K562 (cell line): ENCODE measurements around the gene BGN. TPM values are rescaled to one million over a fixed set of nuclear protein-coding genes. Genes with fewer than 3 reads are reported as not detected.
A peak's percentile ranks its signal among the peaks of the same experiment; 100 is the strongest.

Experiments used
- ATAC-seq: fragments of 200-7000 bp; cut with Tn5 transposase; 3 replicates; pipeline ENCODE4 v1.9.1; 2020; ENCODE audit warnings: moderate library complexity
- BruUV-seq: library from RNA; stranded (reverse); fragments of 400-500 nt; replicated peaks from 2 replicates; lab custom pipeline; 2021; lab: Mats Ljungman, UMichigan
- CTCF ChIA-PET: fragments of 300-600 bp; formaldehyde crosslinking; extraction: SDS; loops from one replicate; lab custom pipeline; 2021; ENCODE audit warnings: low intra/inter-chr PET ratio; lab: Yijun Ruan, JAX
- POLR2A ChIA-PET: fragments of 300-600, 350-650 bp; sonication (Branson Sonifier 250); formaldehyde crosslinking; extraction: SDS; loops from one replicate; lab custom pipeline; 2021; ENCODE audit warnings: antibody characterized with exemption, inconsistent platforms; lab: Yijun Ruan, JAX
- DNase-seq, 4 experiments: peaks; one replicate each; pipeline versions ENCODE4 v3.0.0 to v3.0.0-alpha.2; 2011 to 2018; ENCODE audit warnings: low spot score in 3 of 4, mixed read lengths in 3 of 4; ENCODE audit errors: extremely low read depth in 1 of 4
- FAIRE-seq: peaks from 2 replicates; lab custom pipeline; 2011; peaks lifted over from hg19 to GRCh38; lab: Jason Lieb, UNC
- H2AFZ ChIP-seq: 2 replicates; pipeline ENCODE4 v1.6.0; 2011; ENCODE audit warnings: low read depth, low read length, control low read depth, inconsistent platforms
- H3K27ac ChIP-seq: fragments of 200-600 bp; 3 replicates; pipeline ENCODE4 v1.8.0; 2011; ENCODE audit warnings: low read depth, mild to moderate bottlenecking, control low read depth, inconsistent platforms, low read length, moderate library complexity, mixed read lengths; ENCODE audit errors: extremely low read depth
- H3K27me3 ChIP-seq, 2 experiments: fragments of 300-600 bp in 1 of 2; 2 replicates in 1 of 2; 3 replicates in 1 of 2; pipeline versions ENCODE4 v1.6.0 to v1.8.0; 2011; ENCODE audit warnings: inconsistent platforms in 2 of 2, low read length in 2 of 2, mild to moderate bottlenecking in 1 of 2, mixed read lengths in 1 of 2, moderate library complexity in 1 of 2; ENCODE audit not compliant: control insufficient read depth in 2 of 2, insufficient read depth in 2 of 2
- H3K36me3 ChIP-seq: fragments of 300-600 bp; 3 replicates; pipeline ENCODE4 v1.8.0; 2011; ENCODE audit warnings: mild to moderate bottlenecking, low read length, inconsistent platforms; ENCODE audit not compliant: control insufficient read depth, insufficient read depth
- H3K4me1 ChIP-seq, 2 experiments: fragments of 200-600 bp in 1 of 2; replicated peaks in 1 of 2; 2 replicates in 1 of 2; 3 replicates in 1 of 2; pipeline versions ENCODE4 v1.5.1 to v1.8.0; 2011; ENCODE audit warnings: inconsistent platforms in 2 of 2, low read length in 2 of 2, mild to moderate bottlenecking in 1 of 2, mixed read lengths in 1 of 2, moderate library complexity in 1 of 2; ENCODE audit not compliant: control insufficient read depth in 2 of 2, insufficient read depth in 2 of 2
- H3K4me2 ChIP-seq: 2 replicates; pipeline ENCODE4 v1.6.1; 2011; ENCODE audit warnings: low read length, control low read depth, inconsistent platforms, mixed read lengths; ENCODE audit not compliant: insufficient read depth
- H3K4me3 ChIP-seq: fragments of 200-600 bp; sonication (generic), shearing (Covaris generic); 2 replicates; pipeline ENCODE4 v1.5.1; 2016; ENCODE audit warnings: control low read depth, inconsistent platforms
- H3K79me2 ChIP-seq: fragments of 200-600 bp; 3 replicates; pipeline ENCODE4 v1.8.0; 2011; ENCODE audit warnings: low read length, inconsistent platforms; ENCODE audit not compliant: control insufficient read depth, insufficient read depth
- H3K9ac ChIP-seq, 2 experiments: 2 replicates each; pipeline versions ENCODE4 v1.6.0 to v1.6.1; 2011; ENCODE audit warnings: low read depth in 2 of 2, low read length in 2 of 2, control low read depth in 1 of 2, inconsistent platforms in 1 of 2, mild to moderate bottlenecking in 1 of 2, mixed read lengths in 1 of 2; ENCODE audit not compliant: insufficient read depth in 1 of 2
- H3K9me1 ChIP-seq: one replicate; pipeline ENCODE4 v1.6.0; 2011; ENCODE audit warnings: inconsistent platforms, mild to moderate bottlenecking, low read length, moderate library complexity; ENCODE audit not compliant: control insufficient read depth, insufficient read depth
- H3K9me3 ChIP-seq: replicated peaks from 2 replicates; pipeline ENCODE4 v1.5.1; 2011; ENCODE audit warnings: low read depth, low read length, inconsistent platforms; ENCODE audit not compliant: control insufficient read depth, insufficient read depth
- H4K20me1 ChIP-seq: replicated peaks from 2 replicates; pipeline ENCODE4 v1.6.1; 2011; ENCODE audit warnings: low read length, inconsistent platforms, mixed read lengths; ENCODE audit not compliant: control insufficient read depth, insufficient read depth
- GABPA ChIP-seq: fragments of 200-800 bp; sonication (Bioruptor generic); conservative IDR thresholded peaks from 2 replicates; pipeline ENCODE4 v1.6.1; 2016; ENCODE audit warnings: low read depth, missing genetic modification characterization, missing compliant biosample characterization
- GABPB1 ChIP-seq: sonication (generic); formaldehyde crosslinking; IDR thresholded peaks from 2 replicates; pipeline ENCODE4 v1.8.0; 2022; ENCODE audit warnings: mild to moderate bottlenecking, missing genetic modification reagents
- JUN ChIP-seq, 2 experiments: sonication (generic) in 1 of 2; formaldehyde crosslinking in 1 of 2; IDR thresholded peaks; 2 replicates each; pipeline versions ENCODE4 v1.6.1 to v1.8.0; 2012 to 2022; ENCODE audit warnings: borderline replicate concordance in 2 of 2, mild to moderate bottlenecking in 2 of 2, improper control_type of control experiment in 1 of 2, low read depth in 1 of 2, low read length in 1 of 2, missing genetic modification reagents in 1 of 2
- LCOR ChIP-seq: sonication (generic); formaldehyde crosslinking; IDR thresholded peaks from 2 replicates; pipeline ENCODE4 v1.8.0; 2022; ENCODE audit warnings: mild to moderate bottlenecking, missing genetic modification reagents
- NELFE ChIP-seq: IDR thresholded peaks from 2 replicates; pipeline ENCODE4 v1.6.1; 2011; ENCODE audit warnings: mild to moderate bottlenecking; ENCODE audit not compliant: insufficient read depth, insufficient read length
- RBM14 ChIP-seq: fragments of 200-400 bp; formaldehyde crosslinking; IDR thresholded peaks from 2 replicates; pipeline ENCODE4 v1.6.1; 2018; ENCODE audit warnings: low read depth, mild to moderate bottlenecking, low read length, moderate library complexity, borderline replicate concordance; ENCODE audit not compliant: insufficient read depth
- RUNX1 ChIP-seq: sonication (generic); IDR thresholded peaks from 2 replicates; pipeline ENCODE4 v1.6.1; 2016; ENCODE audit warnings: antibody characterized with exemption, low read depth
- SMAD3 ChIP-seq: fragments of 450-650 bp; formaldehyde crosslinking; conservative IDR thresholded peaks from 2 replicates; pipeline ENCODE4 v1.4.0; 2020; ENCODE audit warnings: mild to moderate bottlenecking
- ZBTB8A ChIP-seq: fragments of 450-650 bp; IDR thresholded peaks from 2 replicates; pipeline ENCODE4 v1.6.1; 2018; ENCODE audit warnings: mild to moderate bottlenecking, moderate library complexity; ENCODE audit not compliant: partially characterized antibody
- ZC3H11A ChIP-seq: IDR thresholded peaks from 2 replicates; pipeline ENCODE4 v1.6.1; 2012; ENCODE audit warnings: low read depth, low read length, improper control_type of control experiment
- WGBS: fragments of 100-300 bp; shearing (Covaris generic); methylation state at CpG from one replicate; pipeline ENCODE4 v1.1.6; 2016; ENCODE audit warnings: low coverage, mixed read lengths; ENCODE audit not compliant: insufficient coverage; ENCODE audit errors: missing lambda C conversion rate; 5-methylcytosine and 5-hydroxymethylcytosine counted together
- in situ Hi-C: fragments of 300-500 bp; cut with MboI; formaldehyde crosslinking; loops from 4 replicates; pipeline ENCODE4 v1.15.0; 2018; ENCODE audit warnings: inconsistent platforms, mixed read lengths
- intact Hi-C: fragments of 100-400 bp; cut with micrococcal nuclease; formaldehyde crosslinking; loops from 2 replicates; pipeline ENCODE4 v1.14.2; 2022
- polyA plus RNA-seq, 8 experiments: library from polyadenylated mRNA; depleted of rRNA in 4 of 8; stranded (reverse) in 5 of 8; unstranded in 3 of 8; fragments of >200 nt; fragmentation: Nextera tagmentation in 2 of 8; fragmentation: Illumina TruSeq in 1 of 8; extraction: Ambion mirVana in 2 of 8; extraction: Trizol in 1 of 8; gene quantifications; 2 replicates each; pipeline versions ENCODE4 v1.2.1 to v1.2.3, GENCODE V29; 2011 to 2014; ENCODE audit warnings: inconsistent platforms in 1 of 8, missing spikeins in 1 of 8
- total RNA-seq, 7 experiments: library from RNA; depleted of rRNA in 6 of 7; stranded (reverse); fragments of >200 nt in 6 of 7; fragmentation: Illumina TruSeq in 2 of 7; extraction: Trizol in 2 of 7; gene quantifications; 2 replicates each; pipeline versions ENCODE4 v1.2.1 to v1.2.3, GENCODE V29; 2011 to 2021; ENCODE audit warnings: low replicate concordance in 1 of 7
- TF ChIP-seq, protein P1 (sequence below): fragments of 450-650 bp; IDR thresholded peaks from 2 replicates; pipeline ENCODE4 v1.6.1; 2016; ENCODE audit warnings: mild to moderate bottlenecking, moderate library complexity

Gene BGN
- total and polyA plus RNA-seq, 9 of the 15 experiments (the other 6 are each of a cell fraction or from before 2014, with no cell fraction given) = 0.11 TPM; not detected in 8

GRCh38 chrX:153539979-153540358 is 45.2 kb downstream of the BGN start:
- Histone ChIP-seq H4K20me1 (0 out of 2 replicates have a peak, but pooled peaks cover 4% of the 10 kb centered on the region), H3K4me3 (no peak overlapping the region), H3K4me2 (peak overlapping the region; percentile 29; the same call in 1 of the 2 replicates), H3K9ac (no peak overlapping the region; a peak in 1 of 4 replicates), H3K79me2 (no peaks in the 10 kb centered on the region), H3K9me3 (no peaks in the 10 kb centered on the region), H3K9me1 (no peaks in the 10 kb centered on the region), H2AFZ (no peak overlapping the region), H3K27ac (no peak overlapping the region), H3K27me3 (peaks cover 0 to 45% of the 10 kb centered on the region in 2 experiments; a peak in 4 of 5 replicates), H3K4me1 (peaks cover 0 to 44% of the 10 kb centered on the region in 2 experiments; a peak in 2 of 5 replicates), H3K36me3 (no peaks in the 10 kb centered on the region)
- POLR2A ChIA-PET = interaction anchor here (0.7 to 1.2 kb wide), 3 partner anchors 15 to 126 kb away, joined by 3 to 5 read pairs (median 3); no protein-coding TSS in a partner anchor
- in situ Hi-C loops = no loop called here
- no peak for FAIRE-seq
- intact Hi-C loops = loop anchor here (1.0 to 5.0 kb wide), 3 partner anchors 15 to 127 kb away; partner anchors contain the start of gene DUSP9
- CTCF ChIA-PET = interaction anchor here (0.7 to 2.4 kb wide), 5 partner anchors 15 to 413 kb away, joined by 3 to 14 read pairs (median 7); no protein-coding TSS in a partner anchor
- no peak for ATAC-seq
- no TSS peak for BruUV-seq
- DNase-seq = no peak
- 13% methylated on average over 5 of the region's 9 CpGs for WGBS
- TF ChIP-seq GABPB1 (no peak), NELFE (no peak), GABPA (tag) (no peak), ZC3H11A (no peak), SMAD3 (CRISPR knock-in tag) (no peak), RUNX1 (no peak), RBM14 (no peak), JUN (IDR thresholded peaks at IDR 0.05; ENCODE audit: borderline replicate concordance, low read depth, low read length) (no peak), JUN (CRISPR knock-in tag; IDR thresholded peaks at IDR 0.05; ENCODE audit: borderline replicate concordance) (no peak), ZBTB8A (no peak), LCOR (CRISPR knock-in tag) (no peak)
- TF ChIP-seq, protein P1, sequence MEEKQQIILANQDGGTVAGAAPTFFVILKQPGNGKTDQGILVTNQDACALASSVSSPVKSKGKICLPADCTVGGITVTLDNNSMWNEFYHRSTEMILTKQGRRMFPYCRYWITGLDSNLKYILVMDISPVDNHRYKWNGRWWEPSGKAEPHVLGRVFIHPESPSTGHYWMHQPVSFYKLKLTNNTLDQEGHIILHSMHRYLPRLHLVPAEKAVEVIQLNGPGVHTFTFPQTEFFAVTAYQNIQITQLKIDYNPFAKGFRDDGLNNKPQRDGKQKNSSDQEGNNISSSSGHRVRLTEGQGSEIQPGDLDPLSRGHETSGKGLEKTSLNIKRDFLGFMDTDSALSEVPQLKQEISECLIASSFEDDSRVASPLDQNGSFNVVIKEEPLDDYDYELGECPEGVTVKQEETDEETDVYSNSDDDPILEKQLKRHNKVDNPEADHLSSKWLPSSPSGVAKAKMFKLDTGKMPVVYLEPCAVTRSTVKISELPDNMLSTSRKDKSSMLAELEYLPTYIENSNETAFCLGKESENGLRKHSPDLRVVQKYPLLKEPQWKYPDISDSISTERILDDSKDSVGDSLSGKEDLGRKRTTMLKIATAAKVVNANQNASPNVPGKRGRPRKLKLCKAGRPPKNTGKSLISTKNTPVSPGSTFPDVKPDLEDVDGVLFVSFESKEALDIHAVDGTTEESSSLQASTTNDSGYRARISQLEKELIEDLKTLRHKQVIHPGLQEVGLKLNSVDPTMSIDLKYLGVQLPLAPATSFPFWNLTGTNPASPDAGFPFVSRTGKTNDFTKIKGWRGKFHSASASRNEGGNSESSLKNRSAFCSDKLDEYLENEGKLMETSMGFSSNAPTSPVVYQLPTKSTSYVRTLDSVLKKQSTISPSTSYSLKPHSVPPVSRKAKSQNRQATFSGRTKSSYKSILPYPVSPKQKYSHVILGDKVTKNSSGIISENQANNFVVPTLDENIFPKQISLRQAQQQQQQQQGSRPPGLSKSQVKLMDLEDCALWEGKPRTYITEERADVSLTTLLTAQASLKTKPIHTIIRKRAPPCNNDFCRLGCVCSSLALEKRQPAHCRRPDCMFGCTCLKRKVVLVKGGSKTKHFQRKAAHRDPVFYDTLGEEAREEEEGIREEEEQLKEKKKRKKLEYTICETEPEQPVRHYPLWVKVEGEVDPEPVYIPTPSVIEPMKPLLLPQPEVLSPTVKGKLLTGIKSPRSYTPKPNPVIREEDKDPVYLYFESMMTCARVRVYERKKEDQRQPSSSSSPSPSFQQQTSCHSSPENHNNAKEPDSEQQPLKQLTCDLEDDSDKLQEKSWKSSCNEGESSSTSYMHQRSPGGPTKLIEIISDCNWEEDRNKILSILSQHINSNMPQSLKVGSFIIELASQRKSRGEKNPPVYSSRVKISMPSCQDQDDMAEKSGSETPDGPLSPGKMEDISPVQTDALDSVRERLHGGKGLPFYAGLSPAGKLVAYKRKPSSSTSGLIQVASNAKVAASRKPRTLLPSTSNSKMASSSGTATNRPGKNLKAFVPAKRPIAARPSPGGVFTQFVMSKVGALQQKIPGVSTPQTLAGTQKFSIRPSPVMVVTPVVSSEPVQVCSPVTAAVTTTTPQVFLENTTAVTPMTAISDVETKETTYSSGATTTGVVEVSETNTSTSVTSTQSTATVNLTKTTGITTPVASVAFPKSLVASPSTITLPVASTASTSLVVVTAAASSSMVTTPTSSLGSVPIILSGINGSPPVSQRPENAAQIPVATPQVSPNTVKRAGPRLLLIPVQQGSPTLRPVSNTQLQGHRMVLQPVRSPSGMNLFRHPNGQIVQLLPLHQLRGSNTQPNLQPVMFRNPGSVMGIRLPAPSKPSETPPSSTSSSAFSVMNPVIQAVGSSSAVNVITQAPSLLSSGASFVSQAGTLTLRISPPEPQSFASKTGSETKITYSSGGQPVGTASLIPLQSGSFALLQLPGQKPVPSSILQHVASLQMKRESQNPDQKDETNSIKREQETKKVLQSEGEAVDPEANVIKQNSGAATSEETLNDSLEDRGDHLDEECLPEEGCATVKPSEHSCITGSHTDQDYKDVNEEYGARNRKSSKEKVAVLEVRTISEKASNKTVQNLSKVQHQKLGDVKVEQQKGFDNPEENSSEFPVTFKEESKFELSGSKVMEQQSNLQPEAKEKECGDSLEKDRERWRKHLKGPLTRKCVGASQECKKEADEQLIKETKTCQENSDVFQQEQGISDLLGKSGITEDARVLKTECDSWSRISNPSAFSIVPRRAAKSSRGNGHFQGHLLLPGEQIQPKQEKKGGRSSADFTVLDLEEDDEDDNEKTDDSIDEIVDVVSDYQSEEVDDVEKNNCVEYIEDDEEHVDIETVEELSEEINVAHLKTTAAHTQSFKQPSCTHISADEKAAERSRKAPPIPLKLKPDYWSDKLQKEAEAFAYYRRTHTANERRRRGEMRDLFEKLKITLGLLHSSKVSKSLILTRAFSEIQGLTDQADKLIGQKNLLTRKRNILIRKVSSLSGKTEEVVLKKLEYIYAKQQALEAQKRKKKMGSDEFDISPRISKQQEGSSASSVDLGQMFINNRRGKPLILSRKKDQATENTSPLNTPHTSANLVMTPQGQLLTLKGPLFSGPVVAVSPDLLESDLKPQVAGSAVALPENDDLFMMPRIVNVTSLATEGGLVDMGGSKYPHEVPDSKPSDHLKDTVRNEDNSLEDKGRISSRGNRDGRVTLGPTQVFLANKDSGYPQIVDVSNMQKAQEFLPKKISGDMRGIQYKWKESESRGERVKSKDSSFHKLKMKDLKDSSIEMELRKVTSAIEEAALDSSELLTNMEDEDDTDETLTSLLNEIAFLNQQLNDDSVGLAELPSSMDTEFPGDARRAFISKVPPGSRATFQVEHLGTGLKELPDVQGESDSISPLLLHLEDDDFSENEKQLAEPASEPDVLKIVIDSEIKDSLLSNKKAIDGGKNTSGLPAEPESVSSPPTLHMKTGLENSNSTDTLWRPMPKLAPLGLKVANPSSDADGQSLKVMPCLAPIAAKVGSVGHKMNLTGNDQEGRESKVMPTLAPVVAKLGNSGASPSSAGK = no peak
